HG02610 (cell line): ENCODE data around the gene ANKRD6.
A peak's percentile ranks its signal among the peaks of the same experiment; 100 is the strongest.

Source experiments
- ATAC-seq: cut with Tn5 transposase; IDR thresholded peaks from one replicate; pipeline ENCODE4 v1.9.1; 2021; ENCODE audit warnings: mild to moderate bottlenecking, moderate library complexity; ENCODE audit not compliant: unreplicated experiment

The ANKRD6 gene

DNA sequence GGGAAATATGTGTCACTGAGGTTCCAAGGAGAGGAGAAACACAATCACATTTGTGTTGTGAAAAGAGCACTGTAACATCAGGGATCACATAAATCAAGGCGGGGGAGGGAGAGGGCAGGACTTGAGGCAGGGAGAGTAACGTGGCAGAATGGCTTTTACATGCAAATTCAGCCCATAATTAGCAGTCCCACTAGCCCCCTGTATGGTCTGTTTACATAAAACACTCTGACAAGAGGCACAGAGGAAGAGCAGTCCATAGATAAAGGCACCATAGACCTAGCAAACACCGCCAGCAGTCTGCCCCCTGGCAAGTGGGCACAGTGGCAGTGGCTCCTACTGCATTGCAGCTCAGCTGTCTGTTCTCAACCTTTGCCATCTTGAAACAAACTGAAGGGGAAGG is 122.9 kb downstream of the ANKRD6 start:
- no peak for ATAC-seq

DNA sequence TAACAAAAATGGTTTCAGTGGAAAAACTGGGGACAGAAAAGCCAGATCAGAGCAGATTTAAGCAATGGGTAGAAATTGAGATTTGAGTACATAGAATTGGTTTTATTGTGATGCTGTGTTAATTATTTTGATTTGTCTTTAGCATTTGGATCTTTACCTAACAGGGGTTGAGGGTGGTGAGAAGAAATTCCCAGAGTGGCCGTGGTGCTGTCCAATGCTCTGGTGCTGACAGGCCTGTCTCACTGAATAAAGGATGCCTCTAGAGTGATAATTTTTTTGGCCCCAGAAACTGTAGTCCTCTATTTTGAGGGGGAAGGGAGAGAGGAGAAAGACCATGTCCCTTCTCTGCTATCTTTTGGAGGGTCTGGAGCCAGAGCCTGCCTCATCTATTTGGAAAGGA is 126.5 kb downstream of the ANKRD6 start:
- no peak for ATAC-seq

DNA sequence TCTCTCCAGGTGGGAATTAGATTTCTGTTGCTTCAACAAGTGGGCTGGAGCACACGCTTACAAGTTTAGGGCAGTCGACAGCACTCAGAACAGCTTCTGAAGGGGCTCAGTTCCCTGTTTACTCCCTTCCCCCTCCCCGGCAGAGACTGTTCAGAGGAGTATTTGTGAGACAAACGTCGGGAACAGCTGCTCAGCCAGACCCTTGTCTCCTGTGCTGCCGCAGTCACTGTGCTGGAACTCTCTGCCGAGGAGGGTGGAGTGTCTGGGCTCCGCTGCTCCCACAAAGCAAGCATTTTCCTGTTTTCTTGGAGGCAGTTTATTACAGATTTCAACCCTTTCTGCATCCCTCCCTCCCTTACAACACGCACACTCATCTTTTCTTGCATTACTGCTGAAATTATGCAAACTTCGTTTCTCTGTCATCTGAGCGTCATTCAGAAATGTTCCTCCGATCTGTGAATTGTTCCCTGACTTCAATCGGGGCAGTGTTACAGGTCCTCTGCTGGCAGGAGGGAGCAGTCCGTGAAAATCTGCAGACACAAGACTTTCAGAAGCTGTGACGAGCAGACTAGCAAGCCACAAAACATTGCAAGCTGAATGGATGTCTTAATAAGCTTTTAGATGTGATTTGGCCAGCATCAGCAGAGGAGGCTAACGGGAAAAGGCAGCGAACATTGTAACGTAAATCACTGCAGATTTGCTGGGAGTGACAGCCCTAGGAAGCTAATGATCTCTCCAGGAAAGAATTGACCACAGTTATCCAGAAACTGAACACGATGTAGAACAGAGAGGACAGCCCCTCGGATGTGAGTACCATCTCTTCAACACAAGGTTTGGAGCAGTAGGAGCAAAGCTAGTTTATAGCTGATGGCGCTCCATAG is 129.4 kb downstream of the ANKRD6 start:
- ATAC-seq = no peak

GRCh38 chr6:89563866-89564265 is 130.9 kb downstream of the ANKRD6 start:
- no peak for ATAC-seq

DNA sequence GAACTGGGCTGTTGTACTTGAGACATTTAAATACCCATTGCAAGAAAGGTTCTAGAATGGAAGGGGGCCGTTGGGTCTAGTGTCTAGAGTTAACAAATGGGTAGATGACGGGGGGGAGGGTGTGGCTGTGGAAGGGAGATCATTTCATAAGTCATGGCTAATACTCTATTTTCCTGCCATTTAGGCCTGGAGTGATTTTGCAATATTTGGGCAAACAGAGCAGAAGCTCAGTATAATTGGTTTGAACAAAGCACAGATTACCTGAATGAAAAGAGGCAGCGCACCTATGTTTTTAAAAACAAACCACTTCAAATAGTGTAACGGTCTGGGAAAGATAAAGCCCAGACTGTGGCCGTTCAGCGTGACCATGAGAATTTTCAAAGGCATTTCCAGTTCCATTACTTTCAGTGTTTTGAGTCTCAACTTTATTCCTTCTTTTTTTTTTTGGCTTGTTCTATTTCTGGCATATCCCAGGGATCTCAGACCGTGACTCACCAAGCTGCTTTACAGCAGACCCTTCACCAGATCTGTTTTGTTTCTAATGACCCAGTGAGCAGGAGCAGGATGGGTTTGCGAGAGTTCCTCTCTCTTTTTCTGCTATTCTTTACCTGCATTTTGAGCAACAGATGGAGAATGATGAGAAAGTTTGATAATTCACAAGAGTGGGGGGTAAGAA is 131.9 kb downstream of the ANKRD6 start:
- ATAC-seq = no peak

- no peak for ATAC-seq
Measured at GRCh38 chr6:89566008-89566800, 133.3 kb downstream of the ANKRD6 start.

GRCh38 chr6:89566930-89567629 is 134.1 kb downstream of the ANKRD6 start:
- no peak for ATAC-seq

GRCh38 chr6:89567630-89568390 is 134.9 kb downstream of the ANKRD6 start:
- no peak for ATAC-seq

- no peak for ATAC-seq
Measured at GRCh38 chr6:89574910-89575561, 142.1 kb downstream of the ANKRD6 start.

DNA sequence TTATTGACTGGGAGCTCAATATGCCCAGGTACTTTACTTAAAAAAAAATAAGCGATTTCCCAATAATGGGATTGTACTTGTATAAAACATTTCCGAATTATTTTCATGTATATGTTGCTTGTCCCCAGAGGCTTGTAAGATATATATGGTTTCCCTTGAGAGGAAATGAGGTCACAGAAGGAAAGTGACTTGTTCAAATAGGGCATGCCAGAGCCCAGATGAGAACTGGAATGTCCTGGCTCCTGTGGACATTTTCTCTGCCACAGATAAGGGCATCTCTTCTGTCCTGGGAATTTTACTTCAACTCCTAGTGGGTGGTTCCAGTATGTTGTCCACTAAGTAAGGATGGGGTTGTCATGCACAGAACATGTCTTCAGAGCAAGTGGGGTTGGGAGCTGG is 142.6 kb downstream of the ANKRD6 start:
- ATAC-seq = no peak

DNA sequence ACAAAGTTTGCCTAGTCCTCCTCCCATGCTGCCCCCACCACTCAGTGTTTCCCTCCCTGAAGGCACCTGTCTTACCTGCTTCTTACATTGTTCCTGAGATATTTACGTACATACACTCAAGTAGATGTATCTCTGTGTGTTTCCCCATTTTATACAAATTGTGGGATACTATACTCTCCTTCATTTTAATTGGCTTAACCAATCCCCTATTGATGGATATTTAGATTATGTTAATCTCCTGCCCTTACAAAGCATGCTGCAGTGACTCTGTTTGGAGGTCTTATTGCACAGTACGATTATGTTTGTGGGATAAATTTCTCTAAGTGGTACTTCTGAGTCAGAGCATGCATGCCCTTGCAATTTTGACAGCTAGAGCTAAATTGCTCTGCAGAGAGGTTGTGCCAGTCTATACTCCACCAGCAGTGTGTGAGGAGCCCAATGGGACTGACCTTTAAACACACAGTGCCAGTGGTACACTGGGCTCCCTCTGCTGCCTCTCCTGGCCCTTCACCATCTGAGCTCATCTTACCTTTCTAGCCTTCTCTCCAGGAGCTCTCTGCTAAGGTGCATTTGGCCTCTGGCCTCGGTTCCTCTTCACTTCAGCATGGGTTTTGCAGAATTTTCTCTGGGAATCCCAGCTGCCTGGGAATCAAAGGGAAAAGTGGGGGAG is 148.2 kb downstream of the ANKRD6 start:
- no peak for ATAC-seq

GRCh38 chr6:89581689-89582088 is 148.7 kb downstream of the ANKRD6 start:
- ATAC-seq = no peak

DNA sequence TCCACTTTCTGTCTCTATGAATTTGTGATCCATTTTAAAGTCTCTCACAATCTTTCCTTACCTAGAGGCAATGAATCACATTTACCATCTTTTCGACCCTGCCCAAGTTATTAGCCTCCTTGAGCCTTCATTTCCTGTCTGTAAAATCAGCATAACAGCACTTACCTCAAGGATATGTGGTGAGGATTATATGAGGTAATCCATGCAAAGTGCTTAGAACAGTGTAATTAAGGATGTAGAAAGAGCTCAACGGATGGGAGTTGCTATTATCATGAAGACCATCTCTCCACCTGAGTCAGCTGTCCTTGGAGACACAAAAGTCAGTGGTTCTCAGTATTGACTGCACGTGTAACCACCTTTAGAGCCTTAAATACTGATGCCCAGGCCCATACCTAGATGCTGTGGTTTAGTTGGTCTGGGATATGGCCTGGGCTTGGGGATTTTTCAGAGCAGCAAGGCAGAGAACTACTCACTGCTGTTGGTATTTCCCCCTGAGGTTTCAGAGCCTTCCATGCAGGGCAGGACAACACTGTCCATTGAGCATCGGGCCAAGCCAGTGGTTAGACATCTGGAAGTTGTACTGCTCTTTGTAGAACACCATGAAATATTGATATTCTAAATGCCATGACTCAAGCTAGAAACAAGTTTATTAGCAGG is 149.8 kb downstream of the ANKRD6 start:
- ATAC-seq = peak; percentile 85

- ATAC-seq = no peak
Measured at GRCh38 chr6:89583559-89583958, 150.6 kb downstream of the ANKRD6 start.

DNA sequence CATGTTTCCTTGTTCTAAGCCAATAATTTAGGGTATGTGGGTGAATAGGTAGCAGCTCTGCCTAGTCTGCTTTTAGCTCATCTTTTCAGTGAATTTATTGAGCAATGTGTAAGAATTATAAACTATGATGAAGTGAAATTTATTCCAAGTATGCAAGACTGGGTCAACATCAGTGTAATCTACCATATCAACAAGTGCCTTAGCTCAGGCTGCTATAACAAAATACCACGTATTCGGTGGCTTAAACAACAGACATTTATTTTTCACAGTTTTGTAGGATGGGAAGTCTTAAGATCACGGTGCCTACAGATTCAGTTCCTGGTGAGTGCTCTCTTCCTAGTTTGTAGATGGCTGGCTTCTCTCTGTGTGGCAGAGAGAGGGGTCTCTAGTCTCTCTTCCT is 151.6 kb downstream of the ANKRD6 start:
- ATAC-seq = no peak

DNA sequence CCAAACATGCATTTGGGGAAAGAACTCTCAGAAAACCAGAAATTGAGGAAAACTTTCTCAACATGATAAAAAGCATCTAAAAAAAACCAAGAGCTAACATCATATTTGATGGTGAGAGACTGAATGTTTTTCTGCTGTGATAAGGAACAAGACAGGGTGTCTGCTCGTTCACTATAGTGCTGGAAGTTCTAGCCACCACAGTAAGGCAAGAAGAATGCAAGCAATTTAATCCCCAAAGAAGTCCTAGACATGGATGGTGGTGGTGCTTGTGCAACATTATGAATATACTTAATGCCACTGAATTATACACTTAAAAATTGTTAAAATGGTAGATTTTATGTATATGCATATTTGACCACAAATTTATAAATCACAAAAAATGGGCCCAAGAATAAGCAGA is 152.2 kb downstream of the ANKRD6 start:
- ATAC-seq = no peak

DNA sequence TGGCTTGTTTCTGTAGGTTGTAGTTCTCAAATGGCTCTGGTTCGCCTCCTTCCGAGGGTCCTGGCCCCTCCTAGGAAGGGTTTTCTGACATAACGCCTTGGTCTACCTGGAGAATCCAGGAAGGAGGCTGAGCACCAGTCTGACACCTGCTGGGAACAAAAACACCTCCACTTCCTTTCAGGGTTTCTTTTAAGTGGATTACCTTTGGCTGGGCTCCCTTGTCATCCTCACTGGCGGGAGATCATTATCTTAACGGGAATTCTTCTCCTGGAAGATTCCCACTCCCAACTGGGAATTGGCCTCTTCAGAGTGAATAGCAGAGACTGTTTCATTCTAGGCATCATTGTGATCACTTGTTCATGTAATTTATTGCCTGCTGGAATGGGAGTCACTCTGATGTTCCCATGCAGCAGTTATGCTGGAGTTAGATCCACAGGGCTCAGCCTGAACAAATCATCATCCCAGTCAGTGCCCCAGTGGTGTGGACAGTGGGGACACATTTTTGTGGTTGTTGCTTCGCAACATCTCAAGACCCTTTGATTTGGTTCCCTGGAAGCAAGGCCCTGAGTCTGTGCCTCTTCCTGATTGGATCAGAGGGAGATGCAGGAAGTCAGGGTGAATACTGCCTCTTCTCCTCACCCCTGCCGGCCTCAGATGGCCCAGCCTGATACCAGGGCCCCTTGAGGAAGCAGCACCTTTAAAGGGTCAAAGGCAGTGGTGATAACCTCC is 156.5 kb downstream of the ANKRD6 start:
- no peak for ATAC-seq

GRCh38 chr6:89590133-89590532 is 157.2 kb downstream of the ANKRD6 start:
- ATAC-seq = no peak
